Measurements from ENCODE around the gene RNPC3.
"Not testable (repeated sequence)": the region's sequence is repeated elsewhere in the genome, so short reads cannot be mapped to it uniquely, and the experiment has no call there.

The RNPC3 gene

GRCh38 chr1:103560427-103560826, 34.9 kb downstream of the RNPC3 start:
- TF ChIP-seq, protein P1, sequence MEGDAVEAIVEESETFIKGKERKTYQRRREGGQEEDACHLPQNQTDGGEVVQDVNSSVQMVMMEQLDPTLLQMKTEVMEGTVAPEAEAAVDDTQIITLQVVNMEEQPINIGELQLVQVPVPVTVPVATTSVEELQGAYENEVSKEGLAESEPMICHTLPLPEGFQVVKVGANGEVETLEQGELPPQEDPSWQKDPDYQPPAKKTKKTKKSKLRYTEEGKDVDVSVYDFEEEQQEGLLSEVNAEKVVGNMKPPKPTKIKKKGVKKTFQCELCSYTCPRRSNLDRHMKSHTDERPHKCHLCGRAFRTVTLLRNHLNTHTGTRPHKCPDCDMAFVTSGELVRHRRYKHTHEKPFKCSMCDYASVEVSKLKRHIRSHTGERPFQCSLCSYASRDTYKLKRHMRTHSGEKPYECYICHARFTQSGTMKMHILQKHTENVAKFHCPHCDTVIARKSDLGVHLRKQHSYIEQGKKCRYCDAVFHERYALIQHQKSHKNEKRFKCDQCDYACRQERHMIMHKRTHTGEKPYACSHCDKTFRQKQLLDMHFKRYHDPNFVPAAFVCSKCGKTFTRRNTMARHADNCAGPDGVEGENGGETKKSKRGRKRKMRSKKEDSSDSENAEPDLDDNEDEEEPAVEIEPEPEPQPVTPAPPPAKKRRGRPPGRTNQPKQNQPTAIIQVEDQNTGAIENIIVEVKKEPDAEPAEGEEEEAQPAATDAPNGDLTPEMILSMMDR (IDR thresholded peaks at IDR 0.05; ENCODE audit: low read depth, low read length, poor library complexity, severe bottlenecking) = no peak
- TF ChIP-seq EZH2phosphoT487 (IDR thresholded peaks at IDR 0.05; ENCODE audit: borderline replicate concordance, low read length) = no peak
- Histone ChIP-seq H3K4me3 (ENCODE audit: low read length) (no peak overlapping the region), H3K9me3 (ENCODE audit: control insufficient read depth, insufficient read depth, low read length) (no peaks in the 10 kb centered on the region), H3K79me2 (ENCODE audit: control insufficient read depth, low read length) (no peaks in the 10 kb centered on the region), H4K20me1 (ENCODE audit: control insufficient read depth, insufficient read depth, low read depth, low read length) (no peaks in the 10 kb centered on the region), H3K27me3 (ENCODE audit: control insufficient read depth, low read length) (no peaks in the 10 kb centered on the region), H3F3A (ENCODE audit: control insufficient read depth, insufficient read depth) (0 out of 2 replicates have a peak, but pooled peaks cover 4% of the 10 kb centered on the region), H3K4me1 (ENCODE audit: control insufficient read depth, low read length) (peaks cover 4% of the 10 kb centered on the region; the same call in 1 of the 2 replicates), H3K27ac (ENCODE audit: low read depth, low read length) (no peak overlapping the region), H3K36me3 (ENCODE audit: control insufficient read depth, low read length) (peaks cover 8% of the 10 kb centered on the region; the same call in 1 of the 2 replicates), H3K9me2 (replicated peaks; ENCODE audit: control insufficient read depth, low read length) (no peaks in the 10 kb centered on the region), H3K4me2 (ENCODE audit: low read length) (no peak overlapping the region)

DNA sequence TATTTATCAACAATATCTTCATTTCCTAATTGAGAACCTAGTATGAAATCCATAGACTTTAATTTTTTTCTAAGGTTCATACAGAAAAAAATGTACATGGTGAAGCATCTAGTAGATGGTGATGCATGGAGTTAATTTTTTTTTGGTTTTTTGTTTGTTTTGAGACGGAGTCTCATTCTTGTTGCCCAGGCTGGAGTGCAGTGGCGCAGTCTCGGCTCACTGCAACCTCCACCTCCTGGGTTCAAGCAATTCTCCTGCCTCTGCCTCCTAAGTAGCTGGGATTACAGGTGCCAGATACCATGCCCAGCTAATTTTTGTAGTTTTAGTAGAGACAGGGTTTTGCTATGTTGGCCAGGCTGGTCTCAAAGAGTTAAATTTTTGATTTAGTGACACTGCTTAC, 35.6 kb downstream of the RNPC3 start:
- H3F3A ChIP-seq (ENCODE audit: control insufficient read depth, insufficient read depth); H3K4me3 ChIP-seq (ENCODE audit: low read length); H3K79me2 ChIP-seq (ENCODE audit: control insufficient read depth, low read length); H4K20me1 ChIP-seq (ENCODE audit: control insufficient read depth, insufficient read depth, low read depth, low read length); H3K9me2 ChIP-seq (replicated peaks; ENCODE audit: control insufficient read depth, low read length); H3K36me3 ChIP-seq (ENCODE audit: control insufficient read depth, low read length); H3K9me3 ChIP-seq (ENCODE audit: control insufficient read depth, insufficient read depth, low read length); H3K4me2 ChIP-seq (ENCODE audit: low read length); H3K27me3 ChIP-seq (ENCODE audit: control insufficient read depth, low read length); H3K27ac ChIP-seq (ENCODE audit: low read depth, low read length); H3K4me1 ChIP-seq (ENCODE audit: control insufficient read depth, low read length): not testable (repeated sequence)

DNA sequence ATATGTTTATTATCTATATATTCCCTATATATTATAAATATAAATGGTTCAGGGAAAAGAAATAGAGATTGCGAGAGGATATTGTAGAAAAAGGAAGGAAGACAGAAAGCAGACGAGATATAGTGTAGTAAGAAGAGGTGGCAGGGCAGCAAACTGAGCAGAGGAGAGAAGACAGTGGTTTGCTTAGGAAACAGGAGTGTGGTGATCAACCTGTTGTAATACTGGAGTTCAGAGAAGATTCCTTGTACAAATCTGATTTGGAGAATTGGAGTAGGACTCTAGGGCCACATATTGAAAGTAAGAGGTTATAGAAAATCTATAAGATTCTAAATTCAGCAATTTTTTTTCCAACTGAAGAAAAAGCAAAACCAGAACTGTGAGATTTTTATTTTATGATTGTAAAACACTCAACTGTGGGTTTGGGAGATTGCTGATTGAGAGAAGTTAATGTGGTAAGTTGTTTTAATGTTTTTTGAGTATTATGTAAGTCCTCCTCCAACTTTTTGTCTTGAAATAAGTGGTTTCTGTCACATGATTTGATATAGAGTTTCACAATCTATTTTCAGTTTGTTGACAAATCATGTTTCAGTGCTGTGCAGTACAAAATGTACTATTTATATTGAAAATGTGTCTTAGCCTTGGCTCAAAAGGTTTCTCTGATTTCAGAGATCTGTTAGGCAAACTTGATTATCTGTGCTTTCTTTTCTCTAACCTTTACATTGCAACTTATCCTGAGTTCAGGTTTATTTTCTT, 36.3 kb downstream of the RNPC3 start:
- no peaks in the 10 kb centered on the region for H4K20me1 ChIP-seq (ENCODE audit: control insufficient read depth, insufficient read depth, low read depth, low read length)
- TF ChIP-seq, protein P1 (IDR thresholded peaks at IDR 0.05; ENCODE audit: low read depth, low read length, poor library complexity, severe bottlenecking) = no peak
- TF ChIP-seq EZH2phosphoT487 (IDR thresholded peaks at IDR 0.05; ENCODE audit: borderline replicate concordance, low read length) = no peak
- no peaks in the 10 kb centered on the region for H3K9me3 ChIP-seq (ENCODE audit: control insufficient read depth, insufficient read depth, low read length)
- H3K27ac ChIP-seq (ENCODE audit: low read depth, low read length) = no peak overlapping the region
- 0 out of 2 replicates have a peak, but pooled peaks cover 4% of the 10 kb centered on the region for H3F3A ChIP-seq (ENCODE audit: control insufficient read depth, insufficient read depth)
- no peaks in the 10 kb centered on the region for H3K79me2 ChIP-seq (ENCODE audit: control insufficient read depth, low read length)
- H3K9me2 ChIP-seq (replicated peaks; ENCODE audit: control insufficient read depth, low read length) = no peaks in the 10 kb centered on the region
- no peaks in the 10 kb centered on the region for H3K27me3 ChIP-seq (ENCODE audit: control insufficient read depth, low read length)
- no peak overlapping the region for H3K4me2 ChIP-seq (ENCODE audit: low read length)
- no peaks in the 10 kb centered on the region for H3K36me3 ChIP-seq (ENCODE audit: control insufficient read depth, low read length)
- no peak overlapping the region for H3K4me3 ChIP-seq (ENCODE audit: low read length)
- H3K4me1 ChIP-seq (ENCODE audit: control insufficient read depth, low read length) = peaks cover 4% of the 10 kb centered on the region; the same call in 1 of the 2 replicates

DNA sequence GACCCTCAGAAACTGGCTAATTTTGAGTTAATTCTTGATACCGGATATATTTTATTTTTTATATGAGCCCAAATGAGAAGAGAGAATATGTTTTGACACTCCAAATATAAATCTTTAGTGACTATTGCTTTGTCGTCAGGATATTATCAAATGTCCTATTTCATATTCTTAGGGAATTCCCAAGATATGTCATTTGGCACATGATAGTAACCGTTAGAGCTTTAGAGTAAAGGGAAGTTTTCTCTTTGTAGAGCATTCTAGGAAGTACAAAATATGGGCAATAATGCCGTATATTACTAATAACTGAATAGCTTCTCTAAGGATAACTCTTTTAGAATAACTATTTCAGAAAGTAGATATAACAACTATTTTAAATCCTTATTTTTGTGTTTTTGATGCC, 37.6 kb downstream of the RNPC3 start:
- H4K20me1 ChIP-seq (ENCODE audit: control insufficient read depth, insufficient read depth, low read depth, low read length) = no peaks in the 10 kb centered on the region
- H3K4me1 ChIP-seq (ENCODE audit: control insufficient read depth, low read length) = peaks cover 4% of the 10 kb centered on the region; the same call in 1 of the 2 replicates
- H3K79me2 ChIP-seq (ENCODE audit: control insufficient read depth, low read length) = no peaks in the 10 kb centered on the region
- no peak overlapping the region for H3K27ac ChIP-seq (ENCODE audit: low read depth, low read length)
- no peak overlapping the region for H3K4me3 ChIP-seq (ENCODE audit: low read length)
- TF ChIP-seq EZH2phosphoT487 (IDR thresholded peaks at IDR 0.05; ENCODE audit: borderline replicate concordance, low read length) = no peak
- TF ChIP-seq, protein P1 (IDR thresholded peaks at IDR 0.05; ENCODE audit: low read depth, low read length, poor library complexity, severe bottlenecking) = no peak
- no peaks in the 10 kb centered on the region for H3K9me3 ChIP-seq (ENCODE audit: control insufficient read depth, insufficient read depth, low read length)
- H3K9me2 ChIP-seq (replicated peaks; ENCODE audit: control insufficient read depth, low read length) = no peaks in the 10 kb centered on the region
- no peaks in the 10 kb centered on the region for H3K36me3 ChIP-seq (ENCODE audit: control insufficient read depth, low read length)
- no peaks in the 10 kb centered on the region for H3K27me3 ChIP-seq (ENCODE audit: control insufficient read depth, low read length)
- H3F3A ChIP-seq (ENCODE audit: control insufficient read depth, insufficient read depth) = 0 out of 2 replicates have a peak, but pooled peaks cover 4% of the 10 kb centered on the region
- H3K4me2 ChIP-seq (ENCODE audit: low read length) = no peak overlapping the region

Measured in DOHH2 (cell line).